Lower leg skin (tissue), 4 donors: ENCODE results near the gene FASTK. TPM values are rescaled to one million over a fixed set of nuclear protein-coding genes. Genes with fewer than 3 reads are reported as not detected.

Source experiments
- DNase-seq, 2 donors: peaks; one replicate each; pipeline ENCODE4 v3.0.0-alpha.2; 2019; ENCODE audit warnings: low spot score in 2 of 2
- H3K4me3 ChIP-seq: fragments of 200-600 bp; sonication (generic); 2 replicates; pipeline ENCODE4 v1.5.1; 2017; ENCODE audit warnings: mild to moderate bottlenecking, low read depth; ENCODE audit not compliant: poor library complexity, severe bottlenecking
- CTCF ChIP-seq, 3 donors: fragments of 450-650 bp; IDR thresholded peaks; one replicate each; pipeline ENCODE4 v1.5.1; 2016; ENCODE audit warnings: antibody characterized with exemption in 3 of 3, mild to moderate bottlenecking in 3 of 3, moderate library complexity in 2 of 3
- POLR2A ChIP-seq, 2 donors: fragments of 450-650 bp; IDR thresholded peaks; one replicate each; pipeline ENCODE4 v1.6.1; 2016 to 2017; ENCODE audit warnings: antibody characterized with exemption in 2 of 2, mild to moderate bottlenecking in 1 of 2, moderate library complexity in 1 of 2
- WGBS, 2 donors: methylation state at CpG; one replicate each; pipeline ENCODE4 v1.1.5; 2018; 5-methylcytosine and 5-hydroxymethylcytosine counted together
- intact Hi-C: fragments of 100-400 bp; cut with DNase I; formaldehyde crosslinking; loops from one replicate; pipeline ENCODE4 v1.15.0; 2023; ENCODE audit warnings: low total_unique reads
- total RNA-seq, 4 donors: library from RNA; depleted of rRNA; stranded (reverse); fragments of >200 nt; gene quantifications; one replicate each; pipeline ENCODE4 v1.1.0, GENCODE V29; 2016

The FASTK gene
- total RNA-seq, 4 donors from 2014 or later = 47.4 to 80.7 (median 69.0) TPM

- H3K4me3 ChIP-seq = no peak overlapping the region
- TF ChIP-seq CTCF (IDR thresholded peaks at IDR 0.05) = no peak
- TF ChIP-seq POLR2A (IDR thresholded peaks at IDR 0.05) = no peak
- intact Hi-C loops = loop anchor here (5.0 to 10.0 kb wide), 2 partner anchors 86 to 219 kb away; partner anchors contain the start of gene ABCB8
- no peak for DNase-seq
- 54 to 55% methylated on average over 13 of the region's 13 CpGs for WGBS, 2 donors
Observed at GRCh38 chr7:151113344-151114150, 32.9 kb upstream of the FASTK start.

GRCh38 chr7:151110941-151111645 lies 30.5 kb upstream of the FASTK start:
- TF ChIP-seq POLR2A (IDR thresholded peaks at IDR 0.05) (no peak), CTCF (IDR thresholded peaks at IDR 0.05) (peak in 1 of 3 donors; percentile 33)
- H3K4me3 ChIP-seq = no peak overlapping the region
- intact Hi-C loops = loop anchor here (5.0 to 10.0 kb wide), 2 partner anchors 84 to 216 kb away; partner anchors contain the start of gene ABCB8
- WGBS, 2 donors = 27 to 43% methylated on average over 14 to 20 of the region's 20 CpGs
- peak; percentile 76 to 96 for DNase-seq

GRCh38 chr7:151110236-151110940 lies 29.8 kb upstream of the FASTK start:
- intact Hi-C loops = loop anchor here (5.0 to 10.0 kb wide), 2 partner anchors 83 to 216 kb away; partner anchors contain the start of gene ABCB8
- no peak for TF ChIP-seq CTCF (IDR thresholded peaks at IDR 0.05)
- no peak for TF ChIP-seq POLR2A (IDR thresholded peaks at IDR 0.05)
- DNase-seq = no peak
- WGBS, 2 donors = 63 to 64% methylated on average over 11 of the region's 11 CpGs
- H3K4me3 ChIP-seq = no peak overlapping the region

- intact Hi-C loops = loop anchor here (5.0 to 10.0 kb wide), 2 partner anchors 82 to 215 kb away; partner anchors contain the start of gene ABCB8
Observed at GRCh38 chr7:151109094-151110048, 28.8 kb upstream of the FASTK start.

More at GRCh38 chr7:151109094-151110048, 28.8 kb upstream of the FASTK start:
- TF ChIP-seq CTCF (IDR thresholded peaks at IDR 0.05) = no peak
- no peak for TF ChIP-seq POLR2A (IDR thresholded peaks at IDR 0.05)
- no peak overlapping the region for H3K4me3 ChIP-seq
- no peak for DNase-seq
- WGBS, 2 donors = 61 to 65% methylated on average over 14 to 15 of the region's 15 CpGs
